ENCODE data around the gene IL9.

IL9 gene

DNA sequence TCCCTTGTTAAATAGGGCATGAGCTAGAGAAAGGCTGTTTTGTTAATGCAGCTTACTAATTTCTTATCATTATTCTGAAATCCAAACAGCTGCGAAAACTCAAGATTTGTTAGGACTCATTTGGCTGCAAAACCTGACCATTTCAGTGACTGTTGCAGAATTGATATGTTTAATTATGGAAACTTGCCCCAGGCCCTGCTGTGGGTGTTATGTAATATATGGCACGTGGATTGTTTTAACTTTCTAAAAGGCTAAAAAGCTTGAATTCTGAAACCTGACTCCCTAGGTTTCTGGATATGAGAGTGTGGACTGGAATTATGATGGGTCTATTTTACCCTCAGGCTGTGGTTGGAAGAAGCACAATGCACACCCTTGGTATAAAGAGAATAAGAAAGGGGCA, 4.4 kb downstream of the IL9 start:
- DNase-seq (ENCODE audit: low read depth in 2 of 2) = no peak

DNA sequence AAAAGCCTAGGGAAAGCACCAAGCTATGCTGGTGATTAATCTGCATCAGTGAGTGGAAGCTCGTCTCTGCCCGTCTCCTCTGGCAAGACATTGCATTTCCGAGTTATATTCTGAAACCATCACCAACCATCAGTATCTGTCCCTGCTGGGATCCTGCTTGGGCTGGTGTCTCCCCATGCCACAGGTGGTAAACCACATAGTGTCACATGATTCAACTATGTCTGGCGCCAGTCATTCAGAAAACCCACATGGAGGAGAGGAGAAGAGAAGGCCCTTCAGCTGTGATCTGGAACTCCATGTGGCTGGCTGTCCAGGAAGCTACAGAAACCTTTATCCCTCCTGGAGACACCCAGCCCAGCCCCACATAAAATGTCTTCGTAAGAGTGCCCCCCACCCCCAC, 4.8 kb downstream of the IL9 start:
- peak; percentile 1 to 8 for DNase-seq (ENCODE audit: low read depth in 2 of 2)

DNA sequence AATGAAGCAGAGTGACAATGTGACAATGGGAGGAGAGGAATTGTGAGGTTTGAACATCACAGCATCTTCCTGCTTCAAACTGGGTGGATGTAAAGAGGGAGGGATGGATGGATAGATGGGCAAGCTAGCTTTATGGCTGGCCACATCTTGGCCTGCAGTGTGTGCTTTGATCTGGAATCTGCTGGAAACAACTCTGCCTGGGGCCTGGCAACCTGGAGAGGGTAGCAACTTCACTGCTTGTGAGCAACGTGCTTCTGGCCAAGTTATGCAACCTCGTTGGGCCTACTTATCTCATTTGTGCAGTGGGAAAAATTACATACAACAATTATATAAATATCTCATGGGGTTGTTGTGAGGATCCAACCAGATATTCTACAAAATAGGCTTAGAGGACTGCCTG, 5.3 kb downstream of the IL9 start:
- no peak for DNase-seq (ENCODE audit: low read depth in 2 of 2)

DNA sequence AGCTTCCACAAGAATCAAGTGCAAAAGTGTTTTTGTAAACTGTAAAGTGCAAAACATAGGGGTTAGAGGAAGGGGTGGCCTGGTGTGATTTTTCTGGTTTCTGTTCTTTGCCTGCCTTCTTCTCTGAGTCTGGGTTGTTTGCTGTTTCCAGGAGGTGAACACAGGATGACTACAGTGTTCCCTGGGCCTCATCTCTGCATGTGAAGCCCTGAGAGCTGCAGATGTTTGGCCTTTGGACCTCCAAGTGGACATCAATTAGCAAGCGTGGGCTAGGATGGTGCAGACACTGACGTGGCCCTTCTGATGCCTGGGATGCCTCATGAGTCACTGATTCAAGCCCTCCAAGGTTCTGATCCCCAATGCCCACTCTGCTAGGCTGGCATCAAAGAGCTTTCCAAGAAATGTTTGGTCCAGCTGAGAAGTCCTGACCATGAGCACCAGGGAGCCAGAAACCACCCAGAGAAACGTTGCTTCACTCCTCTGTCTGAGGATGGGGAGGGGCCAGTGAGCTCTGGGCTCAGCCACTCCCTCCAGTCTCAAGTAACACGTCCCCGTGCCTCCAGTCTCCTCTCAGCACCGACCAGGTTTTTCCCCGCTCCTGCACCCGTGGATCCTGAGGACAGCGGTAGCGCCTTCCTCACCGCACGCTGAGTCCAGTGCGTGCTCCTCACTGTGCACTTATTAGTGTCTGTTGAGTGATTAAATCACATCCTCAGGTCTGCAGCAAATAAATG, 7.6 kb downstream of the IL9 start:
- no peak for DNase-seq (ENCODE audit: low read depth in 2 of 2)

DNA sequence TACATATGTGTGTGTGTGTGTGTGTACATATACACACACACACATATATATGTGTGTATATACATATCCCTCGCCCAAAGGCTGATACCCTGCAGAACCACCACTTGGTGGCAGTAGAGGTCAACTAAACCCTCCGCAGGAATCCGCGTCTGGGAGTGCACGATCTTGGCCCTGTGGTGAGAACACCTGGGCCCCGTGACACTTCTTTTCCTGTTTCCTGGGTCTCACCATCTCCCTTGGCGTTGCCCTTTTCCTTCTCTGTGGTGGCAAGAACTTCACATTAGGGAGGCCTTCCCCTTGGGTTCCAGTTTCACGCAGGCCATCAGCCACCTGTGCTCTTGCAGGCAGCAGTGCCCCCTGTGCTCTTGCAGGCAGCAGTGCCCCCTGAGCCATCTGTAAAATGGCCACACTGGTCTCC, 8.2 kb downstream of the IL9 start:
- DNase-seq (ENCODE audit: low read depth in 2 of 2) = peak; percentile 46 to 51

DNA sequence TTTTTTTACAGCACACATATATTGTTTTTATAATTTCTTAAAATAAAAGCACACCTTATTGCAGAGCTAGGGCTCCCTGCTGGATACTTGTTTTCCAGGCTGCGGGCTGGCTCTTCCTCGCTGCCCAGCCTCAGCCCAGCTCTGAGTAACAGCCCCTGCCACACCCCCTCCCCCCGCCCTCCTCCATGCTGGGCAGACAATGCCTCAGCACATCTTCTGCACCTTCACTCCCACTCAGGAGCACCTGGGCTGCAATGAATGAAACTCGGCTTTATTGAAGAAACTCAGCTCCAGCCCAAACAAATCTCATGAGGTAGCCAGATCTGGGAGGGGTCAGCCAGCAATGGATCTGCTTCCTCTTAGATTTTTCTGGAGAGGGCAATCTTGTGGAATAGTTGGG, 9.5 kb downstream of the IL9 start:
- no peak for DNase-seq (ENCODE audit: low read depth in 2 of 2)

DNA sequence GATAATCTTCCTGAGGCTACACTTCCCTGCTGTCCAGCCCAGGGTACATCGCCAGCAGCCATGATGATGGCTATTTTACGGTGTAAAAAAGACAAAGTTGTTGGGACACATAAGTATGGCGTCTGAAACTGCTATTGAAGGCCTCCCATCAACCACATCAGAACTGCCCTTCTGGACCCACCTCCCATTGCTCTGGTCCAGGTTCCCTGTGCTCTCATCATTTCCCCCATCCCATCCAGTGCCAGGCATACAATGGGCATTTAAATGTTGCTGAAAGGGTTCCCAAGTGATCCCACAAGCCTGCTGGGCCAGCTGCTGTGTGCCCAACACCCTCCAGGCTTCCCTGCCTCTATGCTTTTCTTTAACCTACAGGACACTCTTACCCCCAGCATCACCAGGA, 10.6 kb downstream of the IL9 start:
- DNase-seq (ENCODE audit: low read depth in 2 of 2) = no peak

DNA sequence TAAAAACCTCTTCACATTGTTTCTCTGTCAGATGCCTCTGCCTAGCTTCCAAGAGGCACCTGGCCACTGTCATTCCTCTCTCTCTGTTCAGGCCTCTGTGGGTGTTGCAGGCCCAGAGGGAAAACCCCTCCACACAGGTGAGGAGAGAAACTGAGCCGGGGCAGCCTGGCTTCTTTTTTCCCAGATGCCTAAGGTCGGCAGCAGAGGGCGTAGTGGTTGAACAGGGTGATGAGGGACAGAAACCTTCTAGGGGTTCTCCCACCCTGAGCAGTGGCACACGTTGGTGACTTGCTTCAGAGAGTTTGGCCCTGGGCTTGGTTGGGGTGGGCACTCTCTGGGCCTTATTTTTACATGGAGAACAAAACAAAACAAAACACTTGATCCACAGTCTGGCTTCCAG, 12.2 kb downstream of the IL9 start:
- no peak for DNase-seq (ENCODE audit: low read depth in 2 of 2)

DNA sequence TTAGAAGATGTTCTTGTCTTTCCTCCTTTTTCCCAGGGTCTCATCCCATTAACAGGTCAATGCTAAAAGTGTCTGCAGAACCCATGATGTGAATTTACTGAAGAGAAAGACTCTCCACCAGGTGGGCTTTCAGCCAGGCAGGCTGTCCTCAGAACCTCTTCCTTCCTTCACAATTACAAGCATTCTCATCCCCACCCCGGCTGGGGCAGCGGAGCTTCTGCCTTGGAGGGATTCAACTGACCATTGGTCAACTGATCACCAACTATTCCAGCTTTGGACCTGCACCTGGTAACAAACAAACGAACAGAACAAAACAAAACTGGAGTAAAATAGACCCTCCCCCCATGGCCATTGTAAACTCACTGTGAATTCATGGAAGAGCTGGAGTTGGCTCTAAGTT, 12.6 kb downstream of the IL9 start:
- DNase-seq (ENCODE audit: low read depth in 2 of 2) = no peak

DNA sequence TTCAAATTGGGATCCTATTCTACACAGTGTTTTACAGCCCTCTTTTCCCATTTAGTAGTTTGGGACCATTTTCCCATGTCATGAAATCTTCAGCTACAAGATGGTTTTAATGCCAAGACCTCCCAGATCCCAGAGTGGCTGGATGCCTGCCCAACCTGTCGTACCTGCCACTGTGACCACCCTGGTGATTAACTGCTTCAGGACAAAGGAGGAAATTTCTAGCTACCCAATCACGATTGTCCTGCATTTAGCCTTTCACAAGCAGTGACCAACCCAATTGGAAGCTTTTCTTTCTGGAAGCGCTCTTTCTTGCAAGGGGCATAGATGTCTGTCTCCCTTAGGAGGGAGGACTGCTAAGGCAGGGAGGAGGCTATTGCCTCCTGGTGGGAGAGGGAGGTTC, 13.8 kb downstream of the IL9 start:
- DNase-seq (ENCODE audit: low read depth in 2 of 2) = no peak

DNA sequence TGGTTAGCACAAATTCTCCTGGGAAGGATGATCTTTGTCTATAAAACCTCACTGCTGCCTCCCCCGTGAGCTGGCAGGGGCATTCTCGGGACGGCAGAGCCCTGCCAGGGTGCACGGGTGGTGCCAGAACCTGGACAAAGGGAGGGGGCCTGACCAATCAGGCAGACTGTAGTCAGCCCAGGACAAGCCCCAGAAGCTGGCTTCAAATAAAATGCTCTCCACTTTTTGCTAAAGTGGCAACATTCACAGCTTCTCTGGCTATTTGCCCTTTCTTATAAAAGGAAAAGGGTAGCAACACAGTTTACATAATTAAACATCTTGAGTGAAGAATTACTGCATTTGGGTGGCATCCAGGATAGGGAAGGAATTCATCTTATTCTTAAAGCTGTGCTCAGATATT, 14.4 kb downstream of the IL9 start:
- no peak for DNase-seq (ENCODE audit: low read depth in 2 of 2)

DNA sequence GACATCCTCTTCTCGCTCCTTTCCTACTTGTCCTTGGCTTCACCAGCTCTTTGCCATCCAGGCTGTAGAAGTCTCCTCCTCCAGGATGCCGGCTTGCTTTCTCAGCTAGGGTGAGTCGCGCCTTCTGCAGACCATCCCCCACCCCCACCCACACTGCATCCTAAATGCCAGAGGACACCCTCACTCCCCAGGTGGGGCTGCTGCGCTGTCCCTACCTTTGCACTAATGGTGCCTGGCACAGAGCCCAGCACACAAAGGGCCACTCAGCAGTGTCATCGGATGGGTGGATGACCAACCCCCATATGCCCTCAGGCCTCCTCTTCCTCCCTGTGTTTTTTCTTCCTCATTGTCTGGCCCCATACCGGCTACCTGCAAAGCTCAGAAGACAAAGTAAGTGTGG, 14.8 kb downstream of the IL9 start:
- DNase-seq (ENCODE audit: low read depth in 2 of 2) = no peak

DNA sequence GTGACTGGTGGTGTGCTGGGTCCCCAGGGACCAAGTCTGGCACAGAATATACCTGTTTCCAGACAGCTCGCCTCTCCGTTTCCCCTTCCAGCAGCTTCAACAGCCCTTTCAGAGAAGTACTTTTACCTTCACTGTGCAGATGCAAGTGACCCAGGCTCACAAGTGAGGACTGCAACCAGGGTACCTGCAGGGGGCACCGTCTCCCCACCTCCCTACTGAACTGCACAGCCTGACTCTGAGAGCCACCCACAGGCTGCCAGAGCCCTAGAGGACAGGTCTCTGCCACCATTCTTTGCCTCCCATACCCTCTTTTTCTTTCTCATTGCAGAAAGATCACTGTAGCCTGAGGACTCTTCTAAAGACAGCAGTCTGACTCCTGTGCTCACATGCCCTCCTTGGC, 15.4 kb downstream of the IL9 start:
- DNase-seq (ENCODE audit: low read depth in 2 of 2) = no peak

DNA sequence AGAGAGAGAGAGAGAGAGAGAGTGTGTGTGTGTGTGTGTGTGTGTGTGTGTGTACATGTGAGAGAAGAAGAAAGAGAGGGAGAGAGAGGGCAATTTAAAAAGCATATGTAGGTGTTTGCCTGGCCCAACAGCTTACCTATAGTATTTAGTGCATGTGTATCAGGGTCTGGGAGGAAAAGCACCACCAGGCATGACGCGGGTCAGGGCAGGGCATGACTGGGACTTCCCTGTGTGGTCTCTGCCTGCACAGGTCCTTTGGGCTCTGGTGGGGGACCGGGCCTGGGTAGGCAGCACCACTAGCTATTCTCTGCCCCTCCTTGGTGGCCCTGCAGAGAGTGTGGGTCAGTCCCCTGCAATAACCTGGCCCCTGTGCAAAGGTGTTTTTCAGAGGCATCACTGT, 16.1 kb downstream of the IL9 start:
- no peak for DNase-seq (ENCODE audit: low read depth in 2 of 2)

DNA sequence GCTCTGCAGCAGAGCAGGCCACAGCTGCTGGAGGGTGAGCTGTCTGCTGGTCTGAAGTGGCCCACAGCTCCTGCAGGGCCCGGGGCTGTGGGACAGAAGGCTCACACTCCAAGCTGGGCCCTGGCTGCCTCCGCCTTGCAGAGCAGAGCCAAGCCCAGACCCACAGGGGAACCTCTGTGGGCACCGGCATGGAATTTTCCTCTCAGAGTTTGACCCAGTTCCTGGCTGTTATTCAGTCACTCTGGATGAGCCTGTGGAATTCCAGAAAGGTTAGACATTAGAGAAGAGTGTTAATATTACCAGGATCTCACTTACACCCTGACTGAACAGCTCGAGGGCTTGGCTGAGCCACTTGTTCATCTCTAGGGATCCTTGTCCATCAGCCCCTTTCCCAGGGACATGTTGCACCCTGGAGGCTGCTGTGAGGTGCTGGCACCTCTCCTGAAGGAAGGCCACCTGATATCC, 17.5 kb downstream of the IL9 start:
- DNase-seq (ENCODE audit: low read depth in 2 of 2) = no peak

DNA sequence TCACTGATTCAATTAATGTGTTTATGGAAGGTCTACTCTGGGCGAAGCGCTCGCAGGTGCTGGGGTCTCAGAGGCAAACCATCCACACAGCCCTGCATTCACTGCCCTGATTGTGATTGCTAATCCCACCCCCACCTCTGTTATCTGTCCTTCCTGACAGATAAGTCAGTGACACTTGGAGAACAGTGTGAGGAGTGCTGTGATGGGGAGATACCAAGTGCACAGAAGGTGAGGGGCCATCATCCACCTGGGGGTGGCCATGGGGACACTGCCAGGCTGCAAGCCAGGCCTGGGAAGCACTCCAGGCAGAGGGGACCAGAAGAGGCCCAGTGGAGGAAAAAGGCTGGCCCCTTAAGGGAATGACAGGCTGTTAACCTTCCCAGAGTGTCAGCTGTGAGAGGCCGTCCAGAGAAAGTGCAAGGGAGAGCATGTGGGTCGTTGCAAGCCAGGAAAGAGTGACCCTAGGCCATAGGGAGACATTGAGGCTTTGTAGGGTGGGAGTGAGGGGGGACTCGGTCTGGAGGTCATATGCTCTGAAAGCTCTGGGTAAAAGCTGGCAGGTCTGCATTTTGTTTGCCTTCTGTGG, 18.0 kb downstream of the IL9 start:
- DNase-seq (ENCODE audit: low read depth in 2 of 2) = no peak

DNA sequence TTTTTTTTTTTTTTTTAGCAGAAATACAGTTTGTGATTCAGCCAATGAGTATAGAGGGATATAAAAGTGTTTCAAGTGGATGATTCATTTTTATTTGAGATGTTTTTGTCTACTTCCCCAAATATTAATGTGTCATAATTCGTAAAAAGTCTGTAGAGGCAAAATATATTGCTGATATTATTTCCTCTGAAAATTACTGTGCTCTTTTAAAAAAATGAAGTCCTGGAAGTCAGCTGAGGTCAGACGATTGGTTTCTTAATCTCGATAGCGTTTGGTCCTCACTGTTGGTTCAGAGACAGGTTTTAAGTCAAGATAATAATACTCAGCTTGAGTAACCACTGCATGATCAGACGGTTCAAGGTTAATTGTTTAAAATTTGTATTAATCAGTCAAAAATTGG, 19.5 kb downstream of the IL9 start:
- DNase-seq (ENCODE audit: low read depth in 2 of 2) = no peak

DNA sequence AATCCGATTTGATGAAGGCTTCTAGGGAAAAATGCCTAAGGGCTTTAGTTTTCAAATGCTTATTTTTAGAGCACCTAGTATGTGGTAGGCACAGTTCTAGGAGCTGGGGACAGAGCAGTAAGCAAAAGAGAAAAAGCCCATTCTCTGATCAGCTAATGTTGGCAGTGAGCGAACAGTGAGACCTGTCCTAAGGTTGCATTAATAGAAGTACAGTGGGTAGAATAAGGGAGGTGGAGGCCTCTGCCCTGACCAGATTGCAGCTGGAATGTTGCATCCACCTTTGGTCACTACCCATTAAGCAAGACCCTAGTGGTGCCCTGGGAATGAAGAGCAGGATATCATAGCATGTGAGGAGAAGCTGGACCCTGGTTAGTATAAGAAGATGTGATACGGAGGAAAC, 20.1 kb downstream of the IL9 start:
- no peak for DNase-seq (ENCODE audit: low read depth in 2 of 2)

DNA sequence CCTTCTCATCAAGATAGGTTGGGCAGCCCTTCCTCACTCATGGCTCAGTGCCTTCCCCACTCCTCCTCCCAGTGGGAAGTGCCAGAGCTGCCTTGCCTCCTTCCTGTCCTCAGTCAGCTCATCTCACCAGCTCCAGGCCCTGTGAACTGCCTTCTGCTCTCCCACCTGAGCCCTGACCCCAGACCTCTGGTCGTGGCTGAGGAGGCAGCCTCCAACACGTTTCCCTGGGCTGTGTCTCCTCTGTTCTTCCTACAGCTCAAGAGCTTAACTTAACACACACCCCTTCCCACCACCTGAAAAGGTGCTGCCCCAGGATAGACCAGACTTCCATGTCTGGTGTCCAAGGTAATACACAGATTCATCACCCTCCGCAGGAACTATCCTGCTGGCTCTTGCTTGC, 21.2 kb downstream of the IL9 start:
- no peak for DNase-seq (ENCODE audit: low read depth in 2 of 2)

DNA sequence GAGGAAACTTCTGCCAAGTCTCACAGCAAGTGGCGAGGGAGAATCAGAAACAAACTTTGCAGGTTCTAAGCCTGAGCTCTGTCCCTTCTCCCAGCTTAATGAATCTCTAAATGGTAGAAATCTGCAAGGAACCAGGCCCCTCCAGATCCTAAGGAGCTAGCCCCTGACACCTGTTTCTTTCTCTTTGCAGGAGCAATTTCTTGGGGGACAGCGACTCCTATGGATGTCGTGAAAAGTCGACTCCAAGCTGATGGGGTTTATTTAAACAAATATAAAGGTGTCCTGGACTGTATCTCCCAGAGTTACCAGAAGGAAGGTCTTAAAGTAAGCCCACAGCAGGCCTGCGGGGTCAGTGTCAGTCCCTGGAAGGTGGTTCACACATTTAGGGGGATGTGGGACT, 21.8 kb downstream of the IL9 start:
- no peak for DNase-seq (ENCODE audit: low read depth in 2 of 2)

DNA sequence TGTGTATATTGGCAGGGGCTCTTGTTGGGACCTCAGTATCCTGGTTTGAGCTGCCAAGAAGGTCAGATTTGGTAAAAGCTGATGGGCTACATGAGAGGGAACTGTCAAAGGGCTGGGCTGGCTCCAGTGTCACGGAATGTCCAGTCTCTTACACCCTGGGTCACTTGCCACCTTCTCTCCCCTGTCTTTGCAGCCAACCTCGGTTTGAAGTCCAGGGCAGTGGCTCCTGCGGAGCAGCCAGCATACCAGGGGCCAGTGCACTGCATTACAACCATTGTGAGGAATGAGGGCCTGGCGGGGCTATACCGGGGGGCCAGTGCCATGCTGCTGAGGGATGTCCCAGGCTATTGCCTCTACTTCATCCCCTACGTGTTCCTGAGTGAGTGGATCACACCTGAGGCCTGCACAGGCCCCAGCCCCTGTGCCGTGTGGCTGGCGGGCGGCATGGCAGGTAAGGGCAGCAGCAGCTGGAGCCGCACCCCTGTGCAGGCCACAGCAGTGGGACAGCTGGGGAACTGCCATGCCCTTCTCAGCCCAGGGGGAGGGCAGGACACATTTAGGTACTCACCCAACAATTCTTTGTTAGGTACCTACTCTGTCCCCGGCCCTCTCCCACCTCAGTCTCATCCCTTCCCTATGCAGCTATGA, 24.2 kb downstream of the IL9 start:
- DNase-seq (ENCODE audit: low read depth in 2 of 2) = no peak

DNA sequence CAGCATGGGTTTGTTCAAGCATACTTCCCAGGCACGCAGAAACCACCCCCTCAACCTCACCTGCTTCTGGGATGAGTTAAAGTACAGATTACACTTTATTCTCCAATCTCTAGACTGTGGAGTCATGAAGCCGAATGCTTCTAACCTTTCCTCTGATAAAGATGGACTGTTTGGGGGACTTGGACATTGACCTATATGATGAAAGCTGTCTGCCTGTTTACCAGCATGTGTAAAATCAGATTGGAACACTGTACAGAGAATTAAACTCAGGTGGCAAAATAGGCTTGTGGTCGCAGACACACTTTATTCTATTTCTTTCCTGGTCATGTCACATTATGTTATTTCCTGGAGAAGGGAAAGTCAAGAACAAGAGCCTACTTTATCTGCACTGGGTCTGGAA, 25.7 kb downstream of the IL9 start:
- DNase-seq (ENCODE audit: low read depth in 2 of 2) = no peak

DNA sequence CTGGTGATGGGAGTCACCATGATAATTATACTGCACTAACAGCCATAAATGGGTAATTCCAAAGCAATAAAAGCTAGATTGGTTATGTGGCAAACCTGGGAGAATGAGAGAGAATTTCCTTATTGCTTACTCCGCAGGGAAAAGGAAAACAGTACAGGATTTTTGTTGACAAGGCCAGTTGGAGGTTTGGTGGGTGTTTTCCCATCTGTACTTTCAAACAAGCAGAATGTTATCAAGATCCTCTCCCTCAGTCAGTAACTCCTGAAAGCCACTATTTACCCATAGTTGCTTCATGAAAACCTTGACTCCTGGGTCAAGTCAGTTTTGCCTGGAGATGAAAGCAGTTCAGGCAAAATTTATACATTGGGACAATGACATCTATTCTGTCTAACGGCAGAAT, 26.4 kb downstream of the IL9 start:
- no peak for DNase-seq (ENCODE audit: low read depth in 2 of 2)

Measured in activated CD4-positive, alpha-beta T cell treated with anti-CD3 and anti-CD28 coated beads for 24 hours (primary cell).